ENCODE data around the gene TMTC2. TPM values are rescaled to one million over a fixed set of nuclear protein-coding genes. Genes with fewer than 3 reads are reported as not detected.

TMTC2 gene
- polyA plus RNA-seq, 4 donors, result 1.1 to 5.6 (median 2.7) TPM

DNA sequence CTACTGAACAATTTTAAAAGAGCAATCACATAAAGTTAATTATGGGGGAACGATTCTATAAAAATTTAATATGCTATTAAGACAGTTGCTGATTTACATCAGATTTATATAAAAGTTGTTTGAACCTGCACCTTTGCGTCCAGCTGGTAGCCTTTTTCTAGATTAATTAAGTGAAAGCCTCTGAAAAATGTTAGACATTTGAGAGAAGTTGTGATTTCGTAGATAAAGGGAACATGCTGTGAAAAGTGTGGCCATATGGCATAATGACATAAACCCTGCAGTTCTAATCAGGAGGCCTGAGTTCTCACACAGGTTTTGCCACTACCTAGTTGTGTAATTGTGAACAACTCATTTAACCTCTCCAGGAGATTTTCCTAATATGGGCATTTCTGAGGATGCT is 187.2 kb downstream of the TMTC2 start:
- H3K27me3 ChIP-seq (ENCODE audit: control insufficient read depth in 3 of 3, insufficient read depth in 3 of 3, low read length in 3 of 3), result no peaks in the 10 kb centered on the region
- H3K4me1 ChIP-seq (ENCODE audit: control insufficient read depth in 3 of 3, insufficient read depth in 2 of 3, low read depth in 1 of 3, low read length in 2 of 3), result peaks cover 0 to 3% (median 0%) of the 10 kb centered on the region in 3 donors
- WGBS, 3 donors, result 84 to 91% (median 88%) methylated on average over 3 of the region's 3 CpGs
- H3K36me3 ChIP-seq (ENCODE audit: control insufficient read depth in 3 of 3, insufficient read depth in 2 of 3, low read depth in 1 of 3, low read length in 3 of 3), result no peaks in the 10 kb centered on the region
- no peak overlapping the region for H3K27ac ChIP-seq (ENCODE audit: low read depth in 1 of 3, low read length in 2 of 3)
- H3K9me3 ChIP-seq (ENCODE audit: control insufficient read depth in 2 of 2, insufficient read depth in 1 of 2, low read depth in 1 of 2, low read length in 1 of 2), result no peaks in the 10 kb centered on the region
- H3K4me3 ChIP-seq (ENCODE audit: low read depth in 1 of 3, low read length in 3 of 3), result no peak overlapping the region
- no peak for FAIRE-seq
- DNase-seq, result no peak

DNA sequence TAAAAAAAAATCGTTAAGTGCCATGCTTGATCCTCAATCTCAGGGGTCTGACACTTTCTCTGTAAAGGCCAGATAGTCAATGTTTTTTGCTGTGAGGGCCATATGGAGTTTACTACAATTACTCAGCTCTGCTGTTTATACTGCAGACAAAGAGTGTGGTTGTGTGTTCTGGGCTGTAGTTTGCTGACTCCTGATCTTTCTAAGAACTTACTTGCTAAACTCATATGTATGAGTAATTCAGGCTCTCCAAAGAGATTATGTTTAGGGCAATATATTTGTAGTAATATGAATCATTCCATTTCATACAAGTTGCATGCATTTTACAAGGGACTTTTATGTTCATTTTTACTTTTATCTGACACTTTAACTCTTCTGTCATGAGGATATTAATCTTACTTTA is 188.2 kb downstream of the TMTC2 start:
- WGBS, 3 donors, result 64 to 95% (median 82%) methylated on average over 1 of the region's 1 CpG
- FAIRE-seq (no peak), DNase-seq (no peak)
- Histone ChIP-seq H3K4me3 (ENCODE audit: low read depth in 1 of 3, low read length in 3 of 3) (no peak overlapping the region), H3K27ac (ENCODE audit: low read depth in 1 of 3, low read length in 2 of 3) (no peak overlapping the region), H3K27me3 (ENCODE audit: control insufficient read depth in 3 of 3, insufficient read depth in 3 of 3, low read length in 3 of 3) (no peaks in the 10 kb centered on the region), H3K36me3 (ENCODE audit: control insufficient read depth in 3 of 3, insufficient read depth in 2 of 3, low read depth in 1 of 3, low read length in 3 of 3) (no peaks in the 10 kb centered on the region), H3K4me1 (ENCODE audit: control insufficient read depth in 3 of 3, insufficient read depth in 2 of 3, low read depth in 1 of 3, low read length in 2 of 3) (peaks cover 0 to 3% (median 0%) of the 10 kb centered on the region in 3 donors), H3K9me3 (ENCODE audit: control insufficient read depth in 2 of 2, insufficient read depth in 1 of 2, low read depth in 1 of 2, low read length in 1 of 2) (no peaks in the 10 kb centered on the region)

DNA sequence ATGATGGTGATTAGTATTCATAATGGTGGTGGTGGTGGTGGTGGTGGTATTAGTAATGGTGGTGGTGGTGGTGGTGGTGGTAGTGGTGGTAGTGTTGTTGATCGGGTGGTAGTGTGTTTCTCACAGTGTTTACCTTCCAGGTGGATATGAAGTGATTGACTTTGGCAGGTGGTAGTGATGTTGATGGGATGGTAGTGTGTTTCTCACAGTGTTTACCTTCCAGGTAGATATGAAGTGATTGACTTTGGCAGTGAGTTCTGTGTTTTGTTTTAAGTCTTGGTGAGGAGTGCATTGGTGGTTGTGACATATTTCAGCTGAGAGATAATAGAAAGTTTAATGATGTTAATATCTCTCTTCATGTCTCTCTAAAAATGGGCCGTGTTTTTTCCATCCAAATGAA is 189.4 kb downstream of the TMTC2 start:
- FAIRE-seq, result no peak
- H3K9me3 ChIP-seq (ENCODE audit: control insufficient read depth in 2 of 2, insufficient read depth in 1 of 2, low read depth in 1 of 2, low read length in 1 of 2), result no peaks in the 10 kb centered on the region
- no peaks in the 10 kb centered on the region for H3K36me3 ChIP-seq (ENCODE audit: control insufficient read depth in 3 of 3, insufficient read depth in 2 of 3, low read depth in 1 of 3, low read length in 3 of 3)

DNA sequence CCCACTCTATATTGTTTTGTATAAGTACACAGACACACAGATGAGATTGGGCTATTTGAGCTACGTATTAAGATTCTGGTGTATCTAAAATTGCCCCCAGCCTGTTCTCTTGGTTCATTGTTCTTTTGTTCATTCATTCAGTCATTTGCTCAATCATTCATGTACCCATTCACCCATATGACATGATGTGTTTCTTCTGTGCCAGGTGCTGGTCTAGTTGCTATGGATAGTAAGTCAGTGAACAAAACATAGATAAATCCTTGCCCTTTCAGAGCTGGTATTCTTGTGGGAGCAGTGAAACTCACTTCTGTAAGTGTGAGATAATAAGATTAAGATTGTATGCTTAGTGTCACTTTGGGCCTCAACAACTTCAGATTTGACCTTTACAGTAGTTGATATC is 191.3 kb downstream of the TMTC2 start:
- Histone ChIP-seq H3K4me1 (ENCODE audit: control insufficient read depth in 3 of 3, insufficient read depth in 2 of 3, low read depth in 1 of 3, low read length in 2 of 3) (peaks cover 0 to 3% (median 0%) of the 10 kb centered on the region in 3 donors), H3K9me3 (ENCODE audit: control insufficient read depth in 2 of 2, insufficient read depth in 1 of 2, low read depth in 1 of 2, low read length in 1 of 2) (no peaks in the 10 kb centered on the region), H3K27me3 (ENCODE audit: control insufficient read depth in 3 of 3, insufficient read depth in 3 of 3, low read length in 3 of 3) (no peaks in the 10 kb centered on the region), H3K27ac (ENCODE audit: low read depth in 1 of 3, low read length in 2 of 3) (no peak overlapping the region), H3K36me3 (ENCODE audit: control insufficient read depth in 3 of 3, insufficient read depth in 2 of 3, low read depth in 1 of 3, low read length in 3 of 3) (no peaks in the 10 kb centered on the region), H3K4me3 (ENCODE audit: low read depth in 1 of 3, low read length in 3 of 3) (no peak overlapping the region)
- WGBS, 3 donors, result 85 to 98% (median 96%) methylated on average over 1 of the region's 1 CpG
- FAIRE-seq (no peak), DNase-seq (no peak)

More for the DNA sequence above, 189.4 kb downstream of the TMTC2 start:
- no peaks in the 10 kb centered on the region for H3K27me3 ChIP-seq (ENCODE audit: control insufficient read depth in 3 of 3, insufficient read depth in 3 of 3, low read length in 3 of 3)
- H3K27ac ChIP-seq (ENCODE audit: low read depth in 1 of 3, low read length in 2 of 3), result no peak overlapping the region
- no peak overlapping the region for H3K4me3 ChIP-seq (ENCODE audit: low read depth in 1 of 3, low read length in 3 of 3)
- peaks cover 0 to 3% (median 0%) of the 10 kb centered on the region in 3 donors for H3K4me1 ChIP-seq (ENCODE audit: control insufficient read depth in 3 of 3, insufficient read depth in 2 of 3, low read depth in 1 of 3, low read length in 2 of 3)
- DNase-seq, result no peak
- 43 to 74% (median 60%) methylated on average over 2 of the region's 2 CpGs for WGBS, 3 donors

DNA sequence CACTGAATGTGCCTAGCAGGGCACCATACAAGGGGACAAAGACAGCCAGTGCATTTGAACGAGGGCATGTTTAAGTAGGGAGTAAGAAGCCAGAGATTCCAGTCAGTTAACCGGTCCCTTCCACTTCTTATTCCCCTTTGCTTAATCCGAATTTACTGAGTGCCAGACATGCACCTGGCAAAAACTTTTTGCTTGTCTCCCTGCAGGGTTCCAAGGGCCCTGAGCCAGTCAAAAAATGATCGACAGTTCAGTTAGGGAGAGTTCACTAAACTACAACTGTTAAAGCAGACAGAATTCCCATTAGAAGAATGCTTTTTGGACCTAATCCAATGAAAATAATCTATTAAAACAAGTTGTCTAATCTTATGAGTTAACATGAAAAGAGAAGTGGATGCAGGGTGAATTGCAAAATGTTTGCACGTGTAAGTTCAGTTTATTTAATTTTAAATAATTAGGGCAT is 193.8 kb downstream of the TMTC2 start:
- DNase-seq (no peak), FAIRE-seq (no peak)
- WGBS, 3 donors, result 19 to 31% (median 19%) methylated on average over 5 of the region's 5 CpGs
- Histone ChIP-seq H3K9me3 (ENCODE audit: control insufficient read depth in 2 of 2, insufficient read depth in 1 of 2, low read depth in 1 of 2, low read length in 1 of 2) (no peaks in the 10 kb centered on the region), H3K4me3 (ENCODE audit: low read depth in 1 of 3, low read length in 3 of 3) (no peak overlapping the region), H3K4me1 (ENCODE audit: control insufficient read depth in 3 of 3, insufficient read depth in 2 of 3, low read depth in 1 of 3, low read length in 2 of 3) (no peaks in the 10 kb centered on the region), H3K27me3 (ENCODE audit: control insufficient read depth in 3 of 3, insufficient read depth in 3 of 3, low read length in 3 of 3) (no peaks in the 10 kb centered on the region), H3K36me3 (ENCODE audit: control insufficient read depth in 3 of 3, insufficient read depth in 2 of 3, low read depth in 1 of 3, low read length in 3 of 3) (no peaks in the 10 kb centered on the region), H3K27ac (ENCODE audit: low read depth in 1 of 3, low read length in 2 of 3) (no peak overlapping the region)

DNA sequence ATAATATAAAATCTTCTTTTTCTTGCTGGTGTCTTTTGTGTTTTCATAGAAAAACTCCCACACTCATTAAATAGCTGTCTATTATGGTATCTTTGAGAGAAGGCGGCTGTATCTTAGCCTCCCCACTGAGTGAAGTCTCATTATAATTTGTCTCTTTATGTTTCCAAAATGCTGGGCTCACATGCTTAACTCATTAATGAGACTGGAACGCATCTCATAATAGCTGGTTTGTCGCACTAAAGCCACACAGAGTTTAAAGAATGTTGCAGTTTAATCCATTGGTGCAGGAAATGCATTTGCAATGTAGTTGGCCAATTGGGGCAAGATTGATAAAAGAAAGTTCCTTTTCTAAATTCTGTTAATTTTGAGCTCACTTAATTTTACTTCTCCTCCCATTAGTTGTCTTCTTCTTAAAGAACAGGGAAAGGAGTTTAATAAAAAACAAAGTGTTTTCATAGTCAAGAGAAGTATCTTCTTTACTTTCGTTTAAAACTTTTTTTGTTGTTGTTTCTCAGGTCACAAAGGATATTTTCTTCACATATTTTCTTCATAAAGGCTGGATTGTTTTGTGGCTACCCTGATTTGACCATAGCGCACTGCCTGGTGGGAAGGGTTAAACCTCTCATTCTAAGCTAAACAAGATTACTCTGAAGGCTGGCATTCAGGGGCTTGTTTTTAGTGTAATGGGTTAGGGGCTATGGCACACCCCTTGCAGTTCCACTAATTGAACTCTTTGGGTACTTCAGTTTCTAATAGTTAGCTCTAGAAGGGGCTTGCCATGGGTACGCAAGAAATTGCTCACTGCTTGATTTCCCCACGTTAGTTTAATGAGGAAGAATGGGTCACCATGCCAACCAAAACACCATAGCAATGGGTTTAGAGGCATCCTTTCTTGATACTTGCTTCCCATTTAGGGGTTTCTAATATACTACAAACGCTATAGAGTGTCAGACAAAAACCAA is 197.0 kb downstream of the TMTC2 start:
- no peak for DNase-seq
- no peaks in the 10 kb centered on the region for H3K4me1 ChIP-seq (ENCODE audit: control insufficient read depth in 3 of 3, insufficient read depth in 2 of 3, low read depth in 1 of 3, low read length in 2 of 3)

DNA sequence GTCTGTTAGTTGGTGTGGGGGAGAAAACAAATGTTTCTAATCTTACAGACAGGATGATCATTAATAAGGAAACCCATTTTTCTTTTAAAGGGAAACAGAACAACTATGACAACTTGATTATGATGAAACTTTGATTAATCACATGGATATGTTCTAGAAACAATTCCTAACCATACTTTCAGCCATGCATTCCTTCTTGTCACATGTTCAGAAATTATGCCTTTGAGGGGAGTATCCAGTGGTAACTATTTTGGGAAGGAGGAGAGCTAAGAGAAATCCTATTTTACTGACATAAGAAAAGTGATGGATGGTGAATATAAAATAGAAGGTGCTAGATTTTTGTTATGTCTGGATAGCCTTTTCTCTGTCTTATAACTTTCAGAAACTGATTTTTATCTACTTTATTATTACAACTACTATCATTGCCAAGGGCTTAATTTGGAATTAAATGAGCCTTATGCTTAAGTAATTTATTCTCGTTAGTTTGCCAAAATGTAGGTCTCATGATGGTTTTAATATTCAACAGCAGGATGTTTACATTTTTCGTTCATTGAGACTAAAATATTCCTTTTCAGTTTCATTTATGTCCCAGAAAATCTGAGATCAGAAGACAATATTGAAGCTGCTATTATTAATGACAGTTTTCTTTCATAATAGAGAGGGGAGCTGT is 200.1 kb downstream of the TMTC2 start:
- Histone ChIP-seq H3K36me3 (ENCODE audit: control insufficient read depth in 3 of 3, insufficient read depth in 2 of 3, low read depth in 1 of 3, low read length in 3 of 3) (no peaks in the 10 kb centered on the region), H3K9me3 (ENCODE audit: control insufficient read depth in 2 of 2, insufficient read depth in 1 of 2, low read depth in 1 of 2, low read length in 1 of 2) (no peaks in the 10 kb centered on the region), H3K4me1 (ENCODE audit: control insufficient read depth in 3 of 3, insufficient read depth in 2 of 3, low read depth in 1 of 3, low read length in 2 of 3) (no peaks in the 10 kb centered on the region), H3K4me3 (ENCODE audit: low read depth in 1 of 3, low read length in 3 of 3) (no peak overlapping the region), H3K27me3 (ENCODE audit: control insufficient read depth in 3 of 3, insufficient read depth in 3 of 3, low read length in 3 of 3) (no peaks in the 10 kb centered on the region), H3K27ac (ENCODE audit: low read depth in 1 of 3, low read length in 2 of 3) (no peak overlapping the region)
- DNase-seq, result no peak
- no peak for FAIRE-seq
- 58 to 82% (median 74%) methylated on average over 2 of the region's 2 CpGs for WGBS, 3 donors

More for the DNA sequence above, 197.0 kb downstream of the TMTC2 start:
- Histone ChIP-seq H3K9me3 (ENCODE audit: control insufficient read depth in 2 of 2, insufficient read depth in 1 of 2, low read depth in 1 of 2, low read length in 1 of 2) (no peaks in the 10 kb centered on the region), H3K4me3 (ENCODE audit: low read depth in 1 of 3, low read length in 3 of 3) (no peak overlapping the region), H3K27ac (ENCODE audit: low read depth in 1 of 3, low read length in 2 of 3) (no peak overlapping the region), H3K27me3 (ENCODE audit: control insufficient read depth in 3 of 3, insufficient read depth in 3 of 3, low read length in 3 of 3) (no peaks in the 10 kb centered on the region), H3K36me3 (ENCODE audit: control insufficient read depth in 3 of 3, insufficient read depth in 2 of 3, low read depth in 1 of 3, low read length in 3 of 3) (no peaks in the 10 kb centered on the region)
- 82 to 90% (median 90%) methylated on average over 8 of the region's 8 CpGs for WGBS, 3 donors
- FAIRE-seq, result no peak

DNA sequence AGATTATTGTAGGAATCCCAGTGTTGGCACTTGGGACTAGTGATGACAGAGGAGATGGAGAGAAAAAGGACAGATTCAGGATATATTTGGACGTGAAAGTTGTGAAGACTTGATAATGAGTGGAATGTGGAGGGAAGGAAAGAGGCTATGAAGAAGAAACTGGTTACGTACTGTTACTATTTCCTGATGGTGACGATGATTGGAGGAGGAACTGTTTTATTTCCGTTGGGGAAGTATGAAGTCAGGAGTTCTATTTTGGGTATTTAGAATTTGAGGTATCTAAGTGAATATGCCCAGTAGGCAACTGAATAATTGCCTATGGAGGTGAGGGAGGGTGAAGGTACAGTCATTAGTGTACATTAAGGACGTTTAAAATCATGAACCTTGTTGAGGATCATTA is 207.2 kb downstream of the TMTC2 start:
- Histone ChIP-seq H3K27ac (ENCODE audit: low read depth in 1 of 3, low read length in 2 of 3) (no peak overlapping the region), H3K9me3 (ENCODE audit: control insufficient read depth in 2 of 2, insufficient read depth in 1 of 2, low read depth in 1 of 2, low read length in 1 of 2) (no peaks in the 10 kb centered on the region), H3K36me3 (ENCODE audit: control insufficient read depth in 3 of 3, insufficient read depth in 2 of 3, low read depth in 1 of 3, low read length in 3 of 3) (no peaks in the 10 kb centered on the region), H3K4me1 (ENCODE audit: control insufficient read depth in 3 of 3, insufficient read depth in 2 of 3, low read depth in 1 of 3, low read length in 2 of 3) (no peaks in the 10 kb centered on the region), H3K27me3 (ENCODE audit: control insufficient read depth in 3 of 3, insufficient read depth in 3 of 3, low read length in 3 of 3) (no peaks in the 10 kb centered on the region), H3K4me3 (ENCODE audit: low read depth in 1 of 3, low read length in 3 of 3) (no peak overlapping the region)
- WGBS, 3 donors, result 63 to 78% (median 70%) methylated on average over 5 of the region's 5 CpGs
- FAIRE-seq (no peak), DNase-seq (no peak)

Data from small intestine (tissue), 7 donors.